ENCODE data around the gene RHOBTB1.

GRCh38 chr10:60870803-60871202, 73.2 kb downstream of the RHOBTB1 start:
- TF ChIP-seq POLR2AphosphoS5 (IDR thresholded peaks at IDR 0.05; ENCODE audit: low read depth, low read length) = no peak
- no peak for TF ChIP-seq TAF1 (IDR thresholded peaks at IDR 0.05; ENCODE audit: borderline replicate concordance, insufficient read depth, low read length)
- no peak for TF ChIP-seq SIN3A (IDR thresholded peaks at IDR 0.05; ENCODE audit: borderline replicate concordance, insufficient read depth, low read length)
- no peak for TF ChIP-seq REST (IDR thresholded peaks at IDR 0.05; ENCODE audit: insufficient read depth in 1 of 2, low read depth in 2 of 2, low read length in 2 of 2)
